NCI-H748 (cell line): ENCODE results near the gene OR10H2.
A peak's percentile ranks its signal among the peaks of the same experiment; 100 is the strongest.
"Not testable (repeated sequence)": the region's sequence is repeated elsewhere in the genome, so short reads cannot be mapped to it uniquely, and the experiment has no call there.

Experiments used
- DNase-seq: peaks from one replicate; lab custom pipeline; 2025; ENCODE audit not compliant: unreplicated experiment; lab: John Stamatoyannopoulos, UW

The OR10H2 gene

GRCh38 chr19:15759962-15760565 is 32.2 kb downstream of the OR10H2 start:
- peak; percentile 1 for DNase-seq

DNA sequence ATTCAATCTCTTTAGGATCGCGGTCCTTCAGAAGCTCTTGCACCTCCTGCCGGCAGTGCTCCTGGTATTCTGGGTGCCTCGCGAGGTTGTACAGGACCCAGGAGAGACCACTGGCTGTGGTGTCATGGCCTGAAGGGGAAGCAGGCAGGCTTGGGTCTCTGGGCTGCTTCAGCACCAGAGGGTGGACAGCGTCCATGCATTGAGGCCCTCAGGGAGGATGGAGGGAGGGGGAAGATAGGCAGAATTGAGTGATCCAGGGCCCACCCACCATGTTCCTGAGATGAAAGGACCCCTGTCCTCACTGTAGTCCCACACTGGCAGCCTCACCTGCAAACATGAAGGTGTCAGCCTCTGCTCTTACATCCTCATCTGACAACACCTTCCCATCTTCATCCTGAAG is 41.8 kb downstream of the OR10H2 start:
- DNase-seq = no peak

DNA sequence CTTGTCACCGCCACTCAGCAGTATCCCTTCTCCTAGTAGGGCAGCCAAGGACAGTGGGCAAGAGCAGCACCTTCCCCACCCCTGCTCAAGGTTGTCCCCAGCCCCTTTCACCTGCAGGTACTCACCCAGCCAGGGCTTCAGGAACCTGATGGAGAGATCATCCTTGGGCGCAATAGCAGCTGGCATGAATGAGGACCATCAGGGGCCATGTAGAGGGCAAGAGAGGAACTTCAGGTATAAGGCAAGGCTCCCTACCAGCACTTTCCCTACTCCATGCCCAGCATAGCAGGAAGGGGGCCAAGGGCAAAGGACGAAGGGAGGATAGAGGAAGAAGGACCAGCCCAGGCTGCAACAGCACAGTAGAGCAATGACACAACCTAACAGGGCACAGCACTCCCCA is 46.3 kb downstream of the OR10H2 start:
- DNase-seq = not testable (repeated sequence)

DNA sequence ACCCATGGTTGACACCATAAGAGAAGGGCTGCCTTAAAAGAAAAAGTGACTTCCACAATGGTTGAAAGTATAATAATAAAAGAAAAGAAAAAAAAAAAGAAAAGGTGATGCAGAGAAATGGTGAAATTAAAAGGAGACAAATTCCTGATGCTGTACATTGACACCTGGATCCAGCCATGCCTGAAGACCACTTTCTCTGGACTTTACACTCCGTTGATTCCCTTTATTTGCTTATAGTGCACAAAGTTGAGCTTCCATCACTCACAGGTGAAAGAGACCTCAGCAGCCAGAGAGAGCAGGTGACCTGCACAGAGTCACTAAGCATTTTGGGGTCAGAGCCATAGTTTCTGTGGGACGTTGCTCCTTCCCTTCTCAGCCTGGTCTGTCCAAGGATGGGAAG is 47.4 kb downstream of the OR10H2 start:
- no peak for DNase-seq

DNA sequence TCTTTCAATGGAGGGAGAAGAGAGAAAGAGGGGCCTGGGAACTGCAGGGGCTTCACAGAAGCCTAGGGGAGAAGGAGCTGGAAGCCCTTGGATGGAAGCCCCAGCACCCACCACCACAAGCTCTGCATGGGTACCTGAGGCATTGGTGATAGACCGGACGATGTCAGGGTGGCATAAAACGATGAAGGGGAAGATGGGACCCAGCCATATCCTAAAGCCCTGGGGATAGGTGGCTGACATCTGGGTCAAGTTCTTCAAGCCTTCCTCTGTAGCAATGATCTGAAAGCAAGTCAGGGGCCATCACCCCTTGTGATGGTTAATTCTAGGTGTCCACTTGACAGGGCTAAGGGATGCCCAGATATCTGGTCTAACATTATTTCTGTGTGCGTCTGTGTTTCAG is 48.4 kb downstream of the OR10H2 start:
- DNase-seq = no peak

DNA sequence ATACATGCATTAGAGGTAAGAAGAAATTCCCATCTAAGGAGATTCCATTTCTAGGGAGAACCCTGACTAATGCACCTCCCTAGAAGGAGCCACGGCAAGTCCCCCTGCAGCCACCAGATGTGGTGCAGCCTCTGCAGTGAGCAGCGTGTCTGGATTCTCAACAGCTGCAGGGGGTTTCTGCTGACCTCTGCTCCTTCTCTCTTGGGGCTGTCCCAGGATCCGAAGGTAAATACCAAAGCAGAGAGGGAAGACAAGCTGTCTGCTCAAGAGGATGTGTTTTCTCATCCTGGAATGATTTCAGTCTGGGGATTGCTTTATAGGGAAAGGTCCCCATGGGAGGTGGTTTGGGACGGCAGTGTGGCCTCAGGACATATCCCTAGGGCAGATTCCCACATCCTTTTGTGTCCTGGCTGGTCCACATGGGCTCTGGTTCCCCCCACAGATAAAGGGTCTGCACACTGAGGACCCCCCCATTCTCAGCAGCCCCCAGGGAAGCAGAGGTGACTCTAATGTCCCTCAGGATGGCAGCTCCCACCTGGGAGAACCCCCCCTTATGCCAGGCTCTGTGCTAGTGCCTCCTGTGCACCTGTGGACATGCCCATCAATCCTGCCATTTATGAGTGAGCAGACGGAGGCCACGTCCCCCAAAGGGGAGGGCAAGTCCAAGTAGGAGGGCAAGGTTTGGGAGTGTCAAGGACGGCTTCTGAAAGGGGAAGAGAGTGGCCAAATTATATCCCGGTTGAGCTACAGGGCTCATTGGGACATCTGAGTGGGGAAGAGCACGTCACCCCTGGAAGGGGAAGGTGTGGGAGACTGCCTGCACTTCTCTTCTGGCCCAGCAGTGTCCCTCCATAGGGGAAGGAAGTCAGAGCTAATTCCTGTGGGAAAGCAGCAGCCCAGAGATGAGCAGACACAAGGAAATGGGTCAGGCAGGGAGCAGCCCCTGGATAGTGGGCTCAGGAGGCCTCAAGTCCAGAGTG is 49.5 kb downstream of the OR10H2 start:
- no peak for DNase-seq
